Smooth muscle cell (in vitro differentiated cells): ENCODE results near the gene EYA2. TPM values are rescaled to one million over a fixed set of nuclear protein-coding genes. Genes with fewer than 3 reads are reported as not detected.

Experiments used
- DNase-seq: peaks from one replicate; lab custom pipeline; 2025; ENCODE audit not compliant: unreplicated experiment; lab: John Stamatoyannopoulos, UW
- H2AFZ ChIP-seq: fragments of 200-600 bp; sonication (generic); 2 replicates; pipeline ENCODE4 v1.6.0; 2016; ENCODE audit warnings: antibody characterized with exemption, low read depth, mild to moderate bottlenecking
- H3F3A ChIP-seq: fragments of 200-600 bp; sonication (generic); 2 replicates; pipeline ENCODE4 v1.6.0; 2017; ENCODE audit warnings: antibody characterized with exemption, low read depth
- H3K27ac ChIP-seq: fragments of 200-600 bp; sonication (generic); 2 replicates; pipeline ENCODE4 v1.5.1; 2016; ENCODE audit warnings: low read depth, mild to moderate bottlenecking
- H3K27me3 ChIP-seq: fragments of 200-600 bp; sonication (generic); 2 replicates; pipeline ENCODE4 v1.6.1; 2016; ENCODE audit warnings: low read depth, mild to moderate bottlenecking
- H3K36me3 ChIP-seq: fragments of 200-600 bp; sonication (generic); 2 replicates; pipeline ENCODE4 v1.5.1; 2016; ENCODE audit warnings: low read depth
- H3K4me1 ChIP-seq: fragments of 200-600 bp; sonication (generic); 2 replicates; pipeline ENCODE4 v1.5.1; 2016; ENCODE audit warnings: low read depth
- H3K4me2 ChIP-seq: fragments of 200-600 bp; sonication (generic); 2 replicates; pipeline ENCODE4 v1.6.0; 2016; ENCODE audit warnings: mild to moderate bottlenecking
- H3K4me3 ChIP-seq: fragments of 200-600 bp; sonication (generic); 2 replicates; pipeline ENCODE4 v1.5.1; 2016; ENCODE audit warnings: mild to moderate bottlenecking
- H3K79me2 ChIP-seq: fragments of 200-600 bp; sonication (generic); 2 replicates; pipeline ENCODE4 v1.6.0; 2016; ENCODE audit warnings: low read depth, mild to moderate bottlenecking
- H3K9ac ChIP-seq: fragments of 200-600 bp; sonication (generic); 2 replicates; pipeline ENCODE4 v1.6.0; 2016; ENCODE audit warnings: low read depth
- H3K9me3 ChIP-seq: fragments of 200-600 bp; sonication (generic); replicated peaks from 2 replicates; pipeline ENCODE4 v1.5.1; 2016; ENCODE audit warnings: low read depth
- H4K20me1 ChIP-seq: fragments of 200-600 bp; sonication (generic); 2 replicates; pipeline ENCODE4 v1.6.0; 2016; ENCODE audit warnings: low read depth
- WGBS: methylation state at CpG from one replicate; pipeline ENCODE4 v1.1.7; 2016; ENCODE audit warnings: low lambda C conversion rate; 5-methylcytosine and 5-hydroxymethylcytosine counted together
- polyA plus RNA-seq: library from polyadenylated mRNA; unstranded; fragments of >200 nt; fragmentation: Nextera tagmentation; extraction: Ambion mirVana; gene quantifications from 2 replicates; pipeline ENCODE4 v1.2.1, GENCODE V29; 2016
- total RNA-seq: library from RNA; depleted of rRNA; stranded (reverse); fragments of >200 nt; gene quantifications from 2 replicates; pipeline ENCODE4 v1.2.3, GENCODE V29; 2014
- TF ChIP-seq, protein P1 (sequence below): fragments of 200-600 bp; sonication (generic); IDR thresholded peaks from 2 replicates; pipeline ENCODE4 v1.5.1; 2017; ENCODE audit warnings: borderline replicate concordance, mild to moderate bottlenecking, antibody characterized with exemption; ENCODE audit not compliant: insufficient read depth, poor library complexity, severe bottlenecking

The EYA2 gene
- total and polyA plus RNA-seq, 2 experiments from 2014 or later, result 0.98 to 1.3 TPM

DNA sequence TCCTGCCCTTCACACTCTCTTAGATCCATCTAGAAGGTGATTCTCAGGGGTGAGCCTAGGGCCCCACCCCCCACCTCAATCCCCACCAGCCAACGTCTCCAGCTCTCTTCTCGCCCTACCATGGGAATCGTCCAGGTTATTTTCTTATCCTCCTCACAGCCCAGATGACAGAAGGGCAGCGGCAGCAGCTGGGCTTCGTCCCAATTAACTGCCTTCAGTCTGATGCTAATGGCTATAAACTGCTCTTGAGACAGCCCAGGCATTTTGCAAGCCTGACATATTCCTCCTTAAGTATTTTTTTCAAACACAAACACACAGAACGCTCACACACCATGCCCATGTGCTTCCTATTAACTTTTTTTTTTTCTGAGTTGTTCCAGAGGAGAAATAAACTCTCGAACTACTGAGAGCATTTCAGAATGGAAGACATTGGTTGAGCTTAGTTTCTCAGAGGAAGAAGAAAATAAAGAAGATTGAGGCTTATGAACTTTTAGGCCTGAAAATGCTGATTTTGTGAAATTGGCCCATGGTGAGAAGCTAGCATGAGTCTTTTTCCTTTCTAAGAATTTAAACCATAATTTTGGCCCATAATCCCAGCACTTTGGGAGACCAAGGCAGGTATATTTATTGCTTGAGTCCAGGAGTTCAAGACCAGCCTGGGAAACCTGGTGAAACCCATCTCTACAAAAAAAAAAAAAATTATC is 124.6 kb downstream of the EYA2 start:
- DNase-seq, result peak; percentile 1
- no peak overlapping the region for H2AFZ ChIP-seq
- H3F3A ChIP-seq, result no peaks in the 10 kb centered on the region
- no peaks in the 10 kb centered on the region for H3K9me3 ChIP-seq
- no peaks in the 10 kb centered on the region for H3K79me2 ChIP-seq
- no peaks in the 10 kb centered on the region for H3K4me1 ChIP-seq
- peaks cover 9% of the 10 kb centered on the region for H3K27me3 ChIP-seq
- H3K36me3 ChIP-seq, result no peaks in the 10 kb centered on the region
- H3K9ac ChIP-seq, result no peak overlapping the region
- TF ChIP-seq, protein P1, sequence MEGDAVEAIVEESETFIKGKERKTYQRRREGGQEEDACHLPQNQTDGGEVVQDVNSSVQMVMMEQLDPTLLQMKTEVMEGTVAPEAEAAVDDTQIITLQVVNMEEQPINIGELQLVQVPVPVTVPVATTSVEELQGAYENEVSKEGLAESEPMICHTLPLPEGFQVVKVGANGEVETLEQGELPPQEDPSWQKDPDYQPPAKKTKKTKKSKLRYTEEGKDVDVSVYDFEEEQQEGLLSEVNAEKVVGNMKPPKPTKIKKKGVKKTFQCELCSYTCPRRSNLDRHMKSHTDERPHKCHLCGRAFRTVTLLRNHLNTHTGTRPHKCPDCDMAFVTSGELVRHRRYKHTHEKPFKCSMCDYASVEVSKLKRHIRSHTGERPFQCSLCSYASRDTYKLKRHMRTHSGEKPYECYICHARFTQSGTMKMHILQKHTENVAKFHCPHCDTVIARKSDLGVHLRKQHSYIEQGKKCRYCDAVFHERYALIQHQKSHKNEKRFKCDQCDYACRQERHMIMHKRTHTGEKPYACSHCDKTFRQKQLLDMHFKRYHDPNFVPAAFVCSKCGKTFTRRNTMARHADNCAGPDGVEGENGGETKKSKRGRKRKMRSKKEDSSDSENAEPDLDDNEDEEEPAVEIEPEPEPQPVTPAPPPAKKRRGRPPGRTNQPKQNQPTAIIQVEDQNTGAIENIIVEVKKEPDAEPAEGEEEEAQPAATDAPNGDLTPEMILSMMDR, result no peak
- H3K27ac ChIP-seq, result no peak overlapping the region
- H4K20me1 ChIP-seq, result no peaks in the 10 kb centered on the region
- no peak overlapping the region for H3K4me2 ChIP-seq
- 5% methylated on average over 7 of the region's 7 CpGs for WGBS
- H3K4me3 ChIP-seq, result no peak overlapping the region

DNA sequence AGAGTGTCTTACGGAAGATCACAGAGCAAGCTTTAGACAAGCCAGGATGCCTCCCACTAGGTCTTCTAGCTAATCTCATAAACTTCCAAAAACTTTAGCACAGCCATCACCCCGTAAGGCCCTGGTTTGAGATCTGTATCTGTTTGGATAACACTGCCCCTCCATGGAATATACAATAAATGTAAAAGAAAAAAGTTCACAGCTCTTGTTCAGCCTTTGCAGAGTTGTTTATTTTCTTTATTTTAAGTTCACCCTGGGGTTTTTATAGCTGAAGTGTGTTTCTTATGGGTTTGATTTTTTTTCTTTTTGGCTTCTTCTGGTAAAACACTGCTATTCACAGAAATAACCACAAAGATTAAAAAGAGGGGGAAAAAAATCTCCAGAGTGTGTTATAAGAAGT is 125.6 kb downstream of the EYA2 start:
- no peaks in the 10 kb centered on the region for H3F3A ChIP-seq
- no peak overlapping the region for H3K27ac ChIP-seq
- H3K36me3 ChIP-seq, result no peaks in the 10 kb centered on the region
- no peaks in the 10 kb centered on the region for H3K9me3 ChIP-seq
- WGBS, result 37% methylated on average over 2 of the region's 2 CpGs
- DNase-seq, result no peak
- H3K4me3 ChIP-seq, result no peak overlapping the region
- H4K20me1 ChIP-seq, result no peaks in the 10 kb centered on the region
- H3K4me2 ChIP-seq, result no peak overlapping the region
- TF ChIP-seq, protein P1, result no peak
- peaks cover 8% of the 10 kb centered on the region for H3K27me3 ChIP-seq
- no peaks in the 10 kb centered on the region for H3K4me1 ChIP-seq
- no peak overlapping the region for H3K9ac ChIP-seq
- H3K79me2 ChIP-seq, result no peaks in the 10 kb centered on the region
- no peak overlapping the region for H2AFZ ChIP-seq

DNA sequence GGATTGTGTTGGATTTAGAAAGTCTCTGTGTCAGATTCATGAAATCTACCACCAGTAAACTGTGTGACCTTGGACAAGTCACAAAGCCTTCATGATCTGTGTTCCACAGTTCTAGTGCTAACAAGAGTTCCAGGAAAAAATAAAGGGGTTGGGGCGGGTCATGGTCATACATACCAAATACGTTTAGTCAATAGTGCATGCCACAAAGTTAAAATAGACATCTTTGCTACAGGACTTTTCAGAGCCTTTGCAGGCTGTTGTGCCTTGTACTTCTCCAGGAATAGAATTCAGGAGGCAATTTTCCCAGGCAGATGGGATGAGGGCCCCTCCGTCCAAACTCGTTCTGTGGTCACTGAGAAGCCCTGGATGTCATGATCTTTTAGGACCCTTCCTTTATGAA is 127.2 kb downstream of the EYA2 start:
- Histone ChIP-seq H3F3A (no peaks in the 10 kb centered on the region), H3K36me3 (no peaks in the 10 kb centered on the region), H3K9ac (no peak overlapping the region), H3K27ac (no peak overlapping the region), H3K27me3 (peaks cover 8% of the 10 kb centered on the region), H3K4me2 (no peak overlapping the region), H3K9me3 (no peaks in the 10 kb centered on the region), H3K4me3 (no peak overlapping the region), H3K4me1 (no peaks in the 10 kb centered on the region), H4K20me1 (no peaks in the 10 kb centered on the region), H2AFZ (no peak overlapping the region), H3K79me2 (no peaks in the 10 kb centered on the region)
- TF ChIP-seq, protein P1, result no peak
- WGBS, result 93% methylated on average over 4 of the region's 4 CpGs
- DNase-seq, result no peak

DNA sequence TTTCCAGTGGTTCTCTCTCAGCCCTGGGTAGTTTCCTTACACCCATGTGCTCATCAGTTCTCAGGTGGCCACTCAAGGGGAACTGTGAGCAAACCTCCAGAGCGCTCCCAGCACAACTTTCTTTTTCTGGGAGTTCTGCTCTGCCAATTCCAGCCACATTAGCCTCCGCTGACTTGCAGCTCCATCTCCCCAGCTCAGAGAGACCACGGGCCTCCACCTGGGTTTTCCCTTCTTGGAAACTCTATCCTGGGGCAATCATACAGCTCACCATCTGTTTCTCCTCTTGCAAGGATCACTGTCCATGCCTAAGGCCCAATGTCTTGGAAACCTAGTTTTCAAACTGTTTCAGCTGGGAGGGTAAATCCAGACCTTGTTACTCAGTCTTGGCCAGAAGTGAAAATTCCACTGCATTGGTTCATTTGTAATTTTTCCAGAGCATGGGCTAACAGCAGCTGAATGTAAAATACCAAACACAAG is 129.9 kb downstream of the EYA2 start:
- Histone ChIP-seq H3K9me3 (no peaks in the 10 kb centered on the region), H3K27ac (no peak overlapping the region), H3K36me3 (no peaks in the 10 kb centered on the region), H4K20me1 (no peaks in the 10 kb centered on the region), H3F3A (no peaks in the 10 kb centered on the region), H3K9ac (no peak overlapping the region), H3K4me3 (no peak overlapping the region), H3K4me2 (no peak overlapping the region), H3K79me2 (no peaks in the 10 kb centered on the region), H3K4me1 (no peaks in the 10 kb centered on the region), H2AFZ (no peak overlapping the region), H3K27me3 (peaks cover 8% of the 10 kb centered on the region)
- TF ChIP-seq, protein P1, result no peak
- DNase-seq, result no peak
- 65% methylated on average over 3 of the region's 3 CpGs for WGBS
